IgD-negative memory B cell (primary cell): ENCODE measurements around the gene PPP1R7. TPM values are rescaled to one million over a fixed set of nuclear protein-coding genes. Genes with fewer than 3 reads are reported as not detected.
A peak's percentile ranks its signal among the peaks of the same experiment; 100 is the strongest.

Experiments used
- H3K27ac Mint-ChIP-seq, 3 donors: one replicate each; pipeline ENCODE4 v1.8.0; 2020 to 2022; ENCODE audit warnings: mild to moderate bottlenecking in 3 of 3, mixed read lengths in 3 of 3, moderate library complexity in 1 of 3
- H3K27me3 Mint-ChIP-seq: one replicate; pipeline ENCODE4 v1.8.0; 2021; ENCODE audit warnings: mixed read lengths
- H3K36me3 Mint-ChIP-seq: one replicate; pipeline ENCODE4 v1.8.0; 2020; ENCODE audit warnings: mild to moderate bottlenecking, mixed read lengths
- H3K4me1 Mint-ChIP-seq, 3 donors: one replicate each; pipeline ENCODE4 v1.8.0; 2020 to 2022; ENCODE audit warnings: mixed read lengths in 3 of 3, mild to moderate bottlenecking in 1 of 3
- H3K4me3 Mint-ChIP-seq, 4 donors: one replicate each; pipeline ENCODE4 v1.8.0; 2020 to 2022; ENCODE audit warnings: mild to moderate bottlenecking in 4 of 4, mixed read lengths in 4 of 4, moderate library complexity in 3 of 4
- H3K9me3 Mint-ChIP-seq, 3 donors: one replicate each; pipeline ENCODE4 v1.8.0; 2020 to 2021; ENCODE audit warnings: mixed read lengths in 3 of 3, mild to moderate bottlenecking in 1 of 3
- polyA plus RNA-seq: library from polyadenylated mRNA; unstranded; fragments of 300-500 nt; fragmentation: Illumina TruSeq; gene quantifications from one replicate; pipeline ENCODE4 v1.2.3, GENCODE V29; 2021

Gene PPP1R7
- polyA plus RNA-seq, 1 donor from 2014 or later = 94.7 TPM

- Mint-ChIP-seq H3K4me1 (no peaks in the 10 kb centered on the region), H3K4me3 (no peak overlapping the region), H3K9me3 (no peaks in the 10 kb centered on the region), H3K27me3 (no peaks in the 10 kb centered on the region), H3K36me3 (no peaks in the 10 kb centered on the region), H3K27ac (peak overlapping the region in 2 of 3 donors; percentile 10 to 76)
Measured at GRCh38 chr2:241208058-241208457, 57.8 kb downstream of the PPP1R7 start.

DNA sequence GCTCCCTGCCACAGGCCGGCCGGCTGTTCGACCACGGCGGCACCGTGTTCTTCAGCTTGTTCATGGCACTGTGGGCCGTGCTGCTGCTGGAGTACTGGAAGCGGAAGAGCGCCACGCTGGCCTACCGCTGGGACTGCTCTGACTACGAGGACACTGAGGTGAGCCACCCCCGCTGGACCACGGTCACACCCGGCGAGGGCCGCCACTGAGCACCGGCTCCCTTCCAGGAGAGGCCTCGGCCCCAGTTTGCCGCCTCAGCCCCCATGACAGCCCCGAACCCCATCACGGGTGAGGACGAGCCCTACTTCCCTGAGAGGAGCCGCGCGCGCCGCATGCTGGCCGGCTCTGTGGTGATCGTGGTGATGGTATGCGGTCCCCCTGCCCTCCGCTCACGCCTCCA is 59.0 kb downstream of the PPP1R7 start:
- Mint-ChIP-seq H3K27ac (peak overlapping the region in 1 of 3 donors; percentile 76), H3K27me3 (no peaks in the 10 kb centered on the region)

GRCh38 chr2:241211276-241211675 is 61.0 kb downstream of the PPP1R7 start:
- Mint-ChIP-seq H3K36me3 (no peaks in the 10 kb centered on the region), H3K27me3 (no peaks in the 10 kb centered on the region), H3K27ac (peak overlapping the region in 1 of 3 donors; percentile 69), H3K9me3 (no peaks in the 10 kb centered on the region), H3K4me1 (no peaks in the 10 kb centered on the region), H3K4me3 (peak overlapping the region in 1 of 4 donors; percentile 69)

More for the DNA sequence above, 59.0 kb downstream of the PPP1R7 start:
- no peak overlapping the region for H3K4me3 Mint-ChIP-seq
- H3K4me1 Mint-ChIP-seq = no peaks in the 10 kb centered on the region
- H3K36me3 Mint-ChIP-seq = no peaks in the 10 kb centered on the region
- no peaks in the 10 kb centered on the region for H3K9me3 Mint-ChIP-seq

GRCh38 chr2:241213041-241213440 is 62.8 kb downstream of the PPP1R7 start:
- Mint-ChIP-seq H3K27me3 (no peaks in the 10 kb centered on the region), H3K9me3 (no peaks in the 10 kb centered on the region), H3K4me1 (peaks cover 0 to 4% (median 0%) of the 10 kb centered on the region in 3 donors), H3K4me3 (no peak overlapping the region), H3K27ac (peak overlapping the region in 2 of 3 donors; percentile 5 to 7), H3K36me3 (no peaks in the 10 kb centered on the region)

DNA sequence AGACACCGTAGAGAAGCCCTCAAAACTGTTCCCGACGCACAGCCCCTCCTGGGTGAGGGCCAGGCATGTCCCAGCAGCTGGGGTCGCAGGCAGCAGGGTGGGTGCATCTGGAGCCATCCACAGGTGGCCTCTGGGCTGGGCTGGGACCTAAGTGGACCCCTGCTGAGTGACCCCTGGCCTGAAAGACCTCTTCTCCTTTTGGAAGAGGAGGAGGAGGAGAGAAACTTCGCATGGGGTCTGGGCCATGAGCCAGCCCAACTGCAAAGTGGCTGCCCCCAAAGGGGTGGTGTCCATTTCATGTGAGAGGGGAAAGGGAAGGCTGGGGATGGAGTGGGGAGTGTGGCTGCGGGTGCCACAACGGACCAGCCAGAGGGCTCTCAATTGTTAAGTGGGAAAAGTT is 63.3 kb downstream of the PPP1R7 start:
- peak overlapping the region in 1 of 3 donors; percentile 5 for H3K27ac Mint-ChIP-seq

DNA sequence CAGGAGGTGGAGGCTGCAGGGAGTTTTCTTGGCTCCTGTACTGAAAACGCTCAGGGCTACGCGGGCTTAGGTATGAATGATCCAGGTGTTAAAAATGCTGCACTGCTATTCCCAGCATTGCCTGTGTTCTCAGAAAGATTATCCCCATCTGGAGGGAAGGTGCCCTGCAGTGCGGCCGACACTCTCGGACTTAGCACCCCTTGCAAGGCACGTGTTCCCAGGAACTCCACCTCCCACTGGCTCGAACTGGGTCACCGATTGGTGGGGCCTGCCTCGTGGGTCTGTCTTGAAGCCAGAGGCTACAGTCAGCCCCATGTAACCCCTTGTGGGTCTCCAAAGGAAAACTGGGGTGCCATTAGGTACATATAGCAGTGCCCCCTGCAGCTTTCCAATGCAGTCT is 63.9 kb downstream of the PPP1R7 start:
- Mint-ChIP-seq H3K4me1 (peaks cover 9 to 11% (median 9%) of the 10 kb centered on the region in 3 donors), H3K27me3 (no peaks in the 10 kb centered on the region), H3K4me3 (peak overlapping the region in 1 of 4 donors; percentile 17), H3K9me3 (no peaks in the 10 kb centered on the region), H3K27ac (peak overlapping the region in 1 of 3 donors; percentile 42), H3K36me3 (no peaks in the 10 kb centered on the region)

More for the DNA sequence above, 63.3 kb downstream of the PPP1R7 start:
- H3K9me3 Mint-ChIP-seq = no peaks in the 10 kb centered on the region
- H3K27me3 Mint-ChIP-seq = no peaks in the 10 kb centered on the region
- H3K4me3 Mint-ChIP-seq = no peak overlapping the region
- H3K4me1 Mint-ChIP-seq = peaks cover 2 to 5% (median 2%) of the 10 kb centered on the region in 3 donors
- H3K36me3 Mint-ChIP-seq = no peaks in the 10 kb centered on the region

DNA sequence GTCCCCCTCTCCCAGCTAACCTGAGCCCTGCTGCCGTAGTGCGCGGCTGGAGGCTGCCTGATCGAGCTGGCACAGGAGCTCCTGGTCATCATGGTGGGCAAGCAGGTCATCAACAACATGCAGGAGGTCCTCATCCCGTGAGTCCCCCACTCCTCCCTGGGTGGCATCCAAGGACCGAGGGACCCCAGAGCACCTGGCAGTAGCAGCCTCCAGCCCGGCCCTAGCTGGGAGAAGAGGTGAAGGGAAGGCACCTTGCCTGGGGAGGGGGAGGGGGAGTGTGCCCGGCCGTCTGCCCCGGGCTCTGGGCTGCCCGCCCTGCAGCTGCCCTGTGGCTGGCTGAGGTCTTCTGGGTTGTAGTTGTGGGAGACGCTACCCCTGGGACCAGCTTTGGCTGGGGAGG is 64.5 kb downstream of the PPP1R7 start:
- H3K36me3 Mint-ChIP-seq = no peaks in the 10 kb centered on the region
- peak overlapping the region in 1 of 3 donors; percentile 42 for H3K27ac Mint-ChIP-seq
- no peak overlapping the region for H3K4me3 Mint-ChIP-seq
- no peaks in the 10 kb centered on the region for H3K9me3 Mint-ChIP-seq
- H3K27me3 Mint-ChIP-seq = no peaks in the 10 kb centered on the region
- peaks cover 9 to 11% (median 10%) of the 10 kb centered on the region in 3 donors for H3K4me1 Mint-ChIP-seq

GRCh38 chr2:241215421-241215820 is 65.2 kb downstream of the PPP1R7 start:
- H3K4me3 Mint-ChIP-seq = peak overlapping the region in 1 of 4 donors; percentile 95
- no peaks in the 10 kb centered on the region for H3K9me3 Mint-ChIP-seq
- peak overlapping the region in 1 of 3 donors; percentile 89 for H3K27ac Mint-ChIP-seq
- no peaks in the 10 kb centered on the region for H3K36me3 Mint-ChIP-seq
- H3K27me3 Mint-ChIP-seq = no peaks in the 10 kb centered on the region
- H3K4me1 Mint-ChIP-seq = peaks cover 9 to 11% (median 10%) of the 10 kb centered on the region in 3 donors

GRCh38 chr2:241216211-241216761 is 66.0 kb downstream of the PPP1R7 start:
- Mint-ChIP-seq H3K4me1 (peaks cover 9 to 11% (median 10%) of the 10 kb centered on the region in 3 donors), H3K4me3 (peak overlapping the region in 3 of 4 donors; percentile 70 to 95 (median 76)), H3K9me3 (no peaks in the 10 kb centered on the region), H3K27ac (peak overlapping the region in 1 of 3 donors; percentile 89), H3K27me3 (no peaks in the 10 kb centered on the region), H3K36me3 (no peaks in the 10 kb centered on the region)

GRCh38 chr2:241217320-241218031 is 67.2 kb downstream of the PPP1R7 start:
- H3K4me1 Mint-ChIP-seq = peaks cover 9 to 11% (median 10%) of the 10 kb centered on the region in 3 donors
- H3K4me3 Mint-ChIP-seq = peak overlapping the region; percentile 76 to 95 (median 88)
- peak overlapping the region in 2 of 3 donors; percentile 26 to 89 for H3K27ac Mint-ChIP-seq
- no peaks in the 10 kb centered on the region for H3K36me3 Mint-ChIP-seq
- no peaks in the 10 kb centered on the region for H3K27me3 Mint-ChIP-seq
- no peaks in the 10 kb centered on the region for H3K9me3 Mint-ChIP-seq

GRCh38 chr2:241218131-241219029 is 68.1 kb downstream of the PPP1R7 start:
- Mint-ChIP-seq H3K27me3 (no peaks in the 10 kb centered on the region), H3K4me1 (peaks cover 9 to 11% (median 10%) of the 10 kb centered on the region in 3 donors), H3K9me3 (no peaks in the 10 kb centered on the region), H3K4me3 (peak overlapping the region; percentile 68 to 95 (median 88)), H3K36me3 (no peaks in the 10 kb centered on the region), H3K27ac (peak overlapping the region; percentile 56 to 96 (median 74))

DNA sequence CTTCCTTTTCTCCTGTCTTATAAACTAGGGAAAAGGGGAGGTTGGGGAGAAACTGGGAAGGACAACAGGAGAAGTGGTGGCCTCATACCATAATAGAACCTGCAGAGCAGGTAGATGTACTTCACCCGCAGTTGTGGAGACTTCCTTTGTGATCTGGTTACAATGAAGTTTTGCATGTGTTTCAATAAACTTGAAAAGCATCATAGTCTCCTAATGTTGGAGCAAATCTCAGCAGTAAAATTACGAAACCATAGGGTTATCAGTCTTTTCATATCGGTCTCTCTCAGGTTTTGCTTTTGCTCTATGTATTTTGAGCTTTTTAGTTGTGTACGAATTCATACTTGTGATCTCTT is 68.7 kb downstream of the PPP1R7 start:
- no peaks in the 10 kb centered on the region for H3K27me3 Mint-ChIP-seq
- H3K4me3 Mint-ChIP-seq = peak overlapping the region; percentile 68 to 95 (median 88)
- peak overlapping the region; percentile 56 to 96 (median 74) for H3K27ac Mint-ChIP-seq
- peaks cover 9 to 11% (median 10%) of the 10 kb centered on the region in 3 donors for H3K4me1 Mint-ChIP-seq
- H3K9me3 Mint-ChIP-seq = no peaks in the 10 kb centered on the region
- H3K36me3 Mint-ChIP-seq = no peaks in the 10 kb centered on the region

DNA sequence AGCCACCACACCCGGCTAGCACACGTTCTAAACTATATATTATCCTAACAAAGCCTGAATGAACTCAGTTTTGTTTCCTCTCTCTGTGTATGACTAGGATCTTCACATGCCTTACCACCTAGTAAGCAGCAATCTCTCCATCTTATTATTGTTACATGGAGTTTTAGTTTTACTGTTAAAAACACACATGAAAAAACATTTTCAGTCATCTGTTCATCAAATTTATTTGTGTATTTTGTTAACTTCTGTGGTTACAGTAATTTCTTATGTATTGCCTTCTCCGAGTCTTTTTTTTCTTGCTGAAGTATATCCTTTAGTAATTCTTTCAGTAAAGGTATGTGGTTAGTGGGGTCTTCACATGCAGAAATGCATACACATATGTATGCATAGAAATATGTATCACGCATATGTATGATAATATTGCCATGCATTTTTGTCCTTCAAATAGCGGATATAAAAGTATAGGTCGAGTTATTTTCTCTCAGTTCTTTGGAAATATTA is 69.6 kb downstream of the PPP1R7 start:
- Mint-ChIP-seq H3K4me1 (peaks cover 9 to 11% (median 10%) of the 10 kb centered on the region in 3 donors), H3K27ac (peak overlapping the region in 1 of 3 donors; percentile 4), H3K27me3 (no peaks in the 10 kb centered on the region), H3K4me3 (peak overlapping the region in 2 of 4 donors; percentile 67 to 95), H3K9me3 (no peaks in the 10 kb centered on the region), H3K36me3 (no peaks in the 10 kb centered on the region)

DNA sequence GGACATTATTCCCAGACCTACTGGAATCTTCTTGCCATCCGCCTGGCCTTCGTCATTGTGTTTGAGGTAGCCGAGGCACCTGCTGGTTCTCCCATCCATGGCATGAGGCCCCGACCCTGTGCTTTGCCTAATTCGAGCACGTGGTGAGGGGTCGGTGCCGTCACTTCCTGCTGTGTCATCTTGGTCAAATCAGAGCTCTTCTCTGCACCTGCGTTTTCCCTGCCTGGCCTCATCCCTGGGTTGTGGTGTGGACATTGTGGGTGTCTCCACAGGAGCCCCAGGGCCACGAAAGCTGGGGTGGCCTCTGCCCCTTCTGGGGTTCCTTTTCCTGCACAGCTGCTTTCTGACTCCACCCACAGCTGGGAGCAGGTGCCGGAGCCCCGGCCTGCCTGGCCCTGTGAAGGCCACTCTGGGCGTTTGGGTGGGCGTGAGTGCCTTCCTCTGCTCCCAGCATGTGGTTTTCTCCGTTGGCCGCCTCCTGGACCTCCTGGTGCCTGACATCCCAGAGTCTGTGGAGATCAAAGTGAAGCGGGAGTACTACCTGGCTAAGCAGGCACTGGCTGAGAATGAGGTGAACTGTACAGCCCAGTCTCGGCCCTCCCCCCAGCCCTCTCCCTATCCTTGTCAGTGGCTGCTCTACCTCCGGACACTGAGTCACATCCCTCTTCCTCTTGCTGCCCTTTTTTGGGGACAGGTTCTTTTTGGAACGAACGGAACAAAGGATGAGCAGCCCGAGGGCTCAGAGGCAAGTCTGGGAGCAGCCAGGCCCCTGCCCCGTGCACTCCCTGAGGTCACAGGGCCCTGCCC is 73.1 kb downstream of the PPP1R7 start:
- Mint-ChIP-seq H3K4me3 (peak overlapping the region in 1 of 4 donors; percentile 23), H3K36me3 (peaks cover 2% of the 10 kb centered on the region), H3K27me3 (no peaks in the 10 kb centered on the region), H3K9me3 (no peaks in the 10 kb centered on the region), H3K4me1 (peaks cover 7 to 9% (median 8%) of the 10 kb centered on the region in 3 donors), H3K27ac (no peak overlapping the region)
